ENCODE results near the gene CNPPD1. TPM values are rescaled to one million over a fixed set of nuclear protein-coding genes. Genes with fewer than 3 reads are reported as not detected.

The CNPPD1 gene
- total RNA-seq, 1 donor from 2014 or later: 69.8 TPM

GRCh38 chr2:219172231-219173154 lies 4.2 kb downstream of the CNPPD1 start:
- no peaks in the 10 kb centered on the region for H3K27me3 Mint-ChIP-seq (ENCODE audit: insufficient read depth)
- H3K4me3 Mint-ChIP-seq: no peak overlapping the region
- no peaks in the 10 kb centered on the region for H3K9me3 Mint-ChIP-seq
- no peak for DNase-seq (ENCODE audit: low spot score)
- H3K36me3 Mint-ChIP-seq (ENCODE audit: low read depth): peaks cover 27% of the 10 kb centered on the region
- H3K4me1 Mint-ChIP-seq (ENCODE audit: low read depth): peaks cover 34% of the 10 kb centered on the region
- no peak overlapping the region for H3K27ac Mint-ChIP-seq
- intact Hi-C loops (cut with micrococcal nuclease): no loop called here

DNA sequence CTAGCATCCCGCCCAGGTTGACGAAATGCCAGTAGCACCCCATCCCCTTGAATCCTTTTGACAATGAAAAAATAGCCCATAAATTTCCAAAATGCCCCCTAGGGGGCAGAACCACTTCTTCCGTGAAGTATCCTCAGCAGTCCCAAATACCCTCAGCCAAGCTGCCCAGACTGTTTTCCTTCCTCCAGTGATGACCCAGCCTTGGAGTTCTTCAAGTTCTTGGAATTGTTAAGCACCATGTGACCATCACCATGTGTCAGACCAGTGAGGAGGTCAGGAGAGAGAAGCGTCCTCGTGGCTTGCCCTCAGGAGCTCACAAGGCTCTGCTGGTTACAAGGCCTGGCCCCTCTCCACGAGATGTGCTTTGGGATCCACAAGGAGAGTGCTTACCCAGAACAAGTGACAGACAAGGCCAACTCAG lies 5.5 kb downstream of the CNPPD1 start:
- Mint-ChIP-seq H3K27ac (peak overlapping the region; percentile 53), H3K4me3 (peak overlapping the region; percentile 16), H3K4me1 (ENCODE audit: low read depth) (peaks cover 30% of the 10 kb centered on the region), H3K9me3 (no peaks in the 10 kb centered on the region), H3K27me3 (ENCODE audit: insufficient read depth) (no peaks in the 10 kb centered on the region), H3K36me3 (ENCODE audit: low read depth) (peaks cover 27% of the 10 kb centered on the region)
- intact Hi-C loops (cut with micrococcal nuclease): loop anchor here (1.0 kb wide), 1 partner anchor 127 kb away; no protein-coding TSS in a partner anchor
- no peak for DNase-seq (ENCODE audit: low spot score)

GRCh38 chr2:219169930-219170654 lies 6.6 kb downstream of the CNPPD1 start, which contains the start of gene SLC23A3:
Gene SLC23A3, minus strand, starts transcription at chr2:219170029. Its CDS starts 45 bp downstream, at chr2:219169984.
- H3K27me3 Mint-ChIP-seq (ENCODE audit: insufficient read depth): no peaks in the 10 kb centered on the region
- no peak for DNase-seq (ENCODE audit: low spot score)

GRCh38 chr2:219168932-219169331 lies 7.8 kb downstream of the CNPPD1 start:
- Mint-ChIP-seq H3K36me3 (ENCODE audit: low read depth) (peaks cover 25% of the 10 kb centered on the region), H3K27me3 (ENCODE audit: insufficient read depth) (no peaks in the 10 kb centered on the region), H3K27ac (no peak overlapping the region), H3K9me3 (no peaks in the 10 kb centered on the region), H3K4me1 (ENCODE audit: low read depth) (peaks cover 8% of the 10 kb centered on the region), H3K4me3 (no peak overlapping the region)
- no peak for DNase-seq (ENCODE audit: low spot score)
- intact Hi-C loops (cut with micrococcal nuclease): no loop called here

More at GRCh38 chr2:219169930-219170654, 6.6 kb downstream of the CNPPD1 start, which contains the start of gene SLC23A3:
- Mint-ChIP-seq H3K4me1 (ENCODE audit: low read depth) (peaks cover 20% of the 10 kb centered on the region), H3K9me3 (no peaks in the 10 kb centered on the region), H3K27ac (no peak within 1 kb of the TSS), H3K36me3 (ENCODE audit: low read depth) (peaks cover 31% of the 10 kb centered on the region), H3K4me3 (no peak within 1 kb of the TSS)
- intact Hi-C loops (cut with micrococcal nuclease): no loop called here

GRCh38 chr2:219168526-219168925 lies 8.2 kb downstream of the CNPPD1 start:
- no peak for DNase-seq (ENCODE audit: low spot score)
- Mint-ChIP-seq H3K27ac (no peak overlapping the region), H3K36me3 (ENCODE audit: low read depth) (peaks cover 24% of the 10 kb centered on the region), H3K4me3 (no peak overlapping the region), H3K9me3 (no peaks in the 10 kb centered on the region), H3K27me3 (ENCODE audit: insufficient read depth) (no peaks in the 10 kb centered on the region), H3K4me1 (ENCODE audit: low read depth) (peaks cover 6% of the 10 kb centered on the region)
- intact Hi-C loops (cut with micrococcal nuclease): no loop called here

- H3K27ac Mint-ChIP-seq: no peak overlapping the region
- peaks cover 20% of the 10 kb centered on the region for H3K36me3 Mint-ChIP-seq (ENCODE audit: low read depth)
- H3K9me3 Mint-ChIP-seq: no peaks in the 10 kb centered on the region
- H3K4me3 Mint-ChIP-seq: no peak overlapping the region
- DNase-seq (ENCODE audit: low spot score): no peak
- intact Hi-C loops (cut with micrococcal nuclease): no loop called here
- H3K4me1 Mint-ChIP-seq (ENCODE audit: low read depth): peaks cover 6% of the 10 kb centered on the region
- H3K27me3 Mint-ChIP-seq (ENCODE audit: insufficient read depth): no peaks in the 10 kb centered on the region
These were observed 8.7 kb downstream of the CNPPD1 start for GRCh38 chr2:219167997-219168396.

DNA sequence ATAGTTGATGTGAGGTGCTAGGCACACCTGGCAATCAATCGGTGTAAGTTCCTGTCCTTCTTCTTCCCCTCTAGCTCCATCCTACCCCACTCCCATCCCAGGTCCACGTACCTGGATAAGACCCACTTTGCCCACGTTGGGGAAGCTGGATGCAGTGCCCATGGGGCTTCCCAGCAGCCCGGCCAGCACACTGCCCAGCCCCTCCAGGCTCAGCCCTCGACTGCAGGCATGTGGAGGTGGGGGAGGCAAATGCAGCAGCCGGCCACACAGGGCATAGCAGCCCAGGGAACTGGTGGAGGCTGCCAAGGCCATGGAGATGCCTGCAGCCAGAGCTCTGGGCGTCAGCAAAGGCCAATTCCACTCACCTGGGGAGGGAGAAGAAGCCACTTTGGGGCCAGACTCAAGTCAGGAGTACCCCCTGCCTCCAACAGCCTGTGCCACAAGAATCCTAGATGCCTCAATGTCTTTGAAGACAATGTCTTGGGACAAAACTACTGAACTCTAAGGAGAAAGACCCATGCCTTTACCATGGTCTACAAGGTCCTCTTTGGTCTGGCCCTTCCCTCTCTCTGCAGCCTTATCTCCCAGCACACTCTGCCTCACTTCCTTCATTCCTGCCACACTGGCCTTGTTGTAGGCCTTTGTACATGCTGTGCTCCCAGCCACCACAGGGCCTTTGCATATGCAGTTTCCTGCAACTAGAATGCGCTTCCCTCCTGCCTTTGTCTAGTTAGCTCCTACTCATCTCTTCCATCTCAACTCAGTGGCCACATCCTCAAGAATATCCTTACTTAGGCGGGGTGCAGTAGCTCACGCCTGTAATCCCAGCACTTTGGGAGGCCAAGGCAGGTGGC lies 11.4 kb downstream of the CNPPD1 start:
- Mint-ChIP-seq H3K27ac (no peak overlapping the region), H3K4me3 (no peak overlapping the region), H3K27me3 (ENCODE audit: insufficient read depth) (no peaks in the 10 kb centered on the region), H3K4me1 (ENCODE audit: low read depth) (peaks cover 11% of the 10 kb centered on the region), H3K36me3 (ENCODE audit: low read depth) (peaks cover 3% of the 10 kb centered on the region), H3K9me3 (no peaks in the 10 kb centered on the region)
- DNase-seq (ENCODE audit: low spot score): no peak
- intact Hi-C loops (cut with micrococcal nuclease): no loop called here

GRCh38 chr2:219163156-219163555 lies 13.6 kb downstream of the CNPPD1 start:
- no peak overlapping the region for H3K27ac Mint-ChIP-seq

GRCh38 chr2:219161097-219161496 lies 15.6 kb downstream of the CNPPD1 start:
- intact Hi-C loops (cut with micrococcal nuclease): loop anchor here (2.0 kb wide), 2 partner anchors 84 to 382 kb away; partner anchors contain the start of genes CHPF, GLB1L and STK16
- H3K36me3 Mint-ChIP-seq (ENCODE audit: low read depth): peaks cover 15% of the 10 kb centered on the region
- peaks cover 20% of the 10 kb centered on the region for H3K4me1 Mint-ChIP-seq (ENCODE audit: low read depth)
- H3K27me3 Mint-ChIP-seq (ENCODE audit: insufficient read depth): no peaks in the 10 kb centered on the region
- H3K9me3 Mint-ChIP-seq: no peaks in the 10 kb centered on the region
- DNase-seq (ENCODE audit: low spot score): no peak
- H3K4me3 Mint-ChIP-seq: peak overlapping the region; percentile 90
- peak overlapping the region; percentile 56 for H3K27ac Mint-ChIP-seq

More at GRCh38 chr2:219163156-219163555, 13.6 kb downstream of the CNPPD1 start:
- no peak overlapping the region for H3K4me3 Mint-ChIP-seq
- no peaks in the 10 kb centered on the region for H3K9me3 Mint-ChIP-seq
- intact Hi-C loops (cut with micrococcal nuclease): no loop called here
- peaks cover 3% of the 10 kb centered on the region for H3K36me3 Mint-ChIP-seq (ENCODE audit: low read depth)
- H3K4me1 Mint-ChIP-seq (ENCODE audit: low read depth): peaks cover 20% of the 10 kb centered on the region
- no peak for DNase-seq (ENCODE audit: low spot score)
- H3K27me3 Mint-ChIP-seq (ENCODE audit: insufficient read depth): no peaks in the 10 kb centered on the region

- peak; percentile 89 for DNase-seq (ENCODE audit: low spot score)
- H3K9me3 Mint-ChIP-seq: no peaks in the 10 kb centered on the region
- H3K27me3 Mint-ChIP-seq (ENCODE audit: insufficient read depth): no peaks in the 10 kb centered on the region
- peaks cover 20% of the 10 kb centered on the region for H3K4me1 Mint-ChIP-seq (ENCODE audit: low read depth)
- peak within 1 kb of the TSS; percentile 90 for H3K4me3 Mint-ChIP-seq
- peak within 1 kb of the TSS; percentile 99 for H3K27ac Mint-ChIP-seq
- intact Hi-C loops (cut with micrococcal nuclease): loop anchor here (1.0 to 2.0 kb wide), 17 partner anchors 17 to 754 kb away; partner anchors contain the start of genes ANKZF1, ATG9A, CHPF and DNAJB2
- peaks cover 12% of the 10 kb centered on the region for H3K36me3 Mint-ChIP-seq (ENCODE audit: low read depth)
These were observed 16.3 kb downstream of the CNPPD1 start, which contains the start of gene NHEJ1 for GRCh38 chr2:219160186-219161017. Gene NHEJ1, minus strand, starts transcription at chr2:219160815. Its CDS starts 2,453 bp downstream, at chr2:219158362.

DNA sequence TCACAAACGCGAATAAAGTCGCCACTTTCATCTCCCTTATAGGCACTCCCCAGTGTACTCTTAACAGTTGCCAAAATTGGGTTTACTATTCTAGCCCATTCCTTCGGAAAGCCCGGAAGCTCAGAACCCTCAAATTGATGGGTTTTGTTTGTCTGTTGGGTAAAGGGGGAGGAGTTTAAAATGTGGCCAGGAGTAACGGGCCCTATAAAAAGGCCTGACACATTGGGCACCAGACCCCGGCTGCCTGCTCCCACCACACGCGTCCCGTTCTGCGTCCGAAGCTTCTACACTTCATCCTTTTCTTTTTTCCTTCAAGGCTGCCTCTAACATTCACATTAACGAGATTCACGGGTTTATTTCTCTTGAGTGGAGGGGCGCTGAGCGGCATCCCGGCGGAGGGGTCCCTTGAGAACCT lies 16.9 kb downstream of the CNPPD1 start:
- intact Hi-C loops (cut with micrococcal nuclease): loop anchor here (1.0 to 10.0 kb wide), 18 partner anchors 18 to 753 kb away; partner anchors contain the start of genes ANKZF1, ATG9A, CHPF and DNAJB2
- H3K9me3 Mint-ChIP-seq: no peaks in the 10 kb centered on the region
- no peak for DNase-seq (ENCODE audit: low spot score)
- H3K4me1 Mint-ChIP-seq (ENCODE audit: low read depth): peaks cover 20% of the 10 kb centered on the region
- no peaks in the 10 kb centered on the region for H3K27me3 Mint-ChIP-seq (ENCODE audit: insufficient read depth)
- H3K27ac Mint-ChIP-seq: peak overlapping the region; percentile 99
- peak overlapping the region; percentile 90 for H3K4me3 Mint-ChIP-seq
- peaks cover 12% of the 10 kb centered on the region for H3K36me3 Mint-ChIP-seq (ENCODE audit: low read depth)

All from activated T-helper 1 cell treated with anti-CD3 and anti-CD28 coated beads, Interleukin-12 subunit alpha, Interleukin-12 subunit beta, Interleukin-2, Interleukin-4 antibody, amounts not matched to agents 30 ng/mL and 10 ng/mL and 1 ng/mL, durations not matched to agents 14 hours and 24 hours and 36 hours (primary cell).